Epidermal melanocyte (primary cell): ENCODE data around the gene TMBIM4.

Experiments used
- DNase-seq: peaks from one replicate; pipeline ENCODE4 v3.0.0; 2011; ENCODE audit warnings: low spot score; ENCODE audit not compliant: insufficient read length

The TMBIM4 gene

DNA sequence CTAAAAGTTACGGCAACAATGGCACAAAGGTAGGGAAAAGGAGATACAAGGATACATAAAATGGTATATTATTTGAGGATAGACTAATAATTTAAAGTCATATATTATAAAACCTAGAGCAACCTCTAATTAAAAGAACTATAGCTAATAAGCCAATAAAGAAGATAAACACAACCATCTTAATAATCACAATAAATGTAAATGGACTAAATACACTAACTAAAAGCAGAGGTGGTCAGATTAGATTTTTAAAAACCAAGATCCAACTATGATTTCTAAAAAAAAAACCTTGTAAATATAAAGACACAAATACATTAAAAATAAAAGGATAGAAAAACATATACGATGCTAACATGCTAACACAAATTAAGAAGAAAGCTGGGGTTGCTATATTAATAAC lies 28.5 kb downstream of the TMBIM4 start:
- DNase-seq, result no peak

DNA sequence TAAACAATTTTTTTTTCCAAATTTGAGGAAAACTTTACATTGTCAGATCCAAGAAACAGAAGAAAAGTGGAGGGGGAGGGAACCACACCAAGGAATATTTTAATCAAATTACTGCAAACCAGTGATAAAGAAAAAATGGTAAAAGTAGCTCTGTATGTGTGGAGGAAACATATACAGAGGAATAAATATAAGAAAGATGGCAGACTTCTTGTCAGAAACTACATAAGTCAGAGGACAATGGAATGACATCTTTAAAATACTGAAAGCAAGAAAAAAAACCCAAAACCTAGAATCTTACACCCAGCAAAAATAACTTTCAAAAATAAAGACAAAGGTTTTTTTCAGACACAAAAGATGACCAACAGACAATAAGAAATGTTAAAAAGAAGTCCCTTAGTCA lies 29.1 kb downstream of the TMBIM4 start:
- no peak for DNase-seq

GRCh38 chr12:66139328-66139727 lies 30.5 kb downstream of the TMBIM4 start:
- DNase-seq, result no peak

DNA sequence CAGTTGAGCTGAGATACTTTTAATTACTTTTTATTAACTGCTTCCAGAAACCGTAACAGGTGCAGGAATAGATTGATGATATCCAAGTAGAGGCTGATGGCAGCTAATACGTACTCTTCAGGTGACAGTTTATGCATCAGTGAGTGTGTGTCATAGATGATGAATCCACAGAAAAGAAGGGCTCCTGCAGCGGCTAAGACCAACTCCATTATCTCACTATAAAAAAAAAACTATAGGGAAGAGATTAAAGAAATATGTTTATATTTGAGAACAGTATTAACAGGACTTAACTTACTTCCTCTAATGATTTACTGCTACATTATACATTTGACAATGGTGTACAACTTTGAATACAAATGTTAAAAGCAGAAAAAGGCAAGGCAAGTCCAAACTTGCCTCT lies 31.9 kb downstream of the TMBIM4 start:
- no peak for DNase-seq

DNA sequence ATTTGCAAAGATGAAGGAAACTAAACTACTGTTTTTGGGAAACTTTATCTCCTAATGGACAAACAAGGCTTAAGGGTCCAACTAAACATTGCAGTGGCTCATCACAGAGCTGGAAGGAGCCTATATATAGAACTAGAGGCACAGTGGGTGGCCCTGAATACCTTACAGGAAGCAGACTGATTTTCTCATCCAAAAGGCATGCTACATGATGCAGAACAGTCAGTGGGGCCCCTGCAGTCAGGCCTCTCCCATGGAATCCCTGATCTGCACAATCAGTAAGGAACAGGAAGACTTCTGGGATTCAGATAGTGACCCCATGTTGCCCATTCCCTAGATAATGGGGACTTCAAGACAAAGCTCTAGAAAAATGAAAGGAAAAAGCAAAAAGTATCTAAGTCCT lies 37.4 kb downstream of the TMBIM4 start:
- no peak for DNase-seq

- DNase-seq, result no peak
Measured at GRCh38 chr12:66131067-66131688, 38.6 kb downstream of the TMBIM4 start.

DNA sequence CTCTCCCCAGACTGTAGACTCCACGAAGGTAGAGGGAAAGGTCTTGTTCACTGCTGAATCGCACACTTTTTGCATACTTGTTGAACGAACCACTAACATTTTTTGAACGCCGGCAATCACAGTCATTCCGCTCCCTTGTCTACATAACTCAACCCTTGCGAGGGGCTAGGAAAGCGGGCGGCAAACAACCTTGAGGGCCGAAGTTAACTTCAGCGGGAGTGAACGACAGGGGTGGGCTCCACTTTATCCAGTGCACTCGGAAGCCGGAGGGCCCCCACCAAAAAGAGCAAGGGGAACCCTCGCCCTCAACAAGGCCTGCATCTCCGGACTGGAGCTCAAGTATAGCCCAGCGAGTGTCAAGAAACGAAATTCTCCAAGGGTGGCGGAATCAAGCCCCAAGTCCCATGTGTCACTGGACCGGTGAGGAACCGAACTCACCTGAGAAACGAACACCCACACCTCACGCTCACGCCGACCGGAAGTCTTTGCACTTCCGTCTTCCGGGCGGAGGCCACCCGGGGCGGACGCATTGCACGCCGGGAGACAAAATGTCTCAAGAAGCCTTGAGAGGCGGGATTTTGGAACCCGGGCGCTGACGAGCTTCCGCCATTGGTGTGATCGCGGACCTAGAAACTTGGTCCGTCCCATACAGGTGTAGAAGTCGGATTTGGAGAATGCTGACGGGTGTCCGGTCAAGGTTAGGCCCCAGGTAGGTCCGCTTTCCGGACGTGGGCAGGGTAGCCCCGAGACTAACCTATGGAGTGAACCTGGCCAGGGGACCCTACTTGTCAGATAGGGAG lies 39.3 kb downstream of the TMBIM4 start, which contains the start of gene LLPH:
Gene LLPH, minus strand, starts transcription at position 484 of the 800 bp plus-strand sequence. CDS start 1,644 bp downstream, outside the sequence.
- DNase-seq, result peak; percentile 85

DNA sequence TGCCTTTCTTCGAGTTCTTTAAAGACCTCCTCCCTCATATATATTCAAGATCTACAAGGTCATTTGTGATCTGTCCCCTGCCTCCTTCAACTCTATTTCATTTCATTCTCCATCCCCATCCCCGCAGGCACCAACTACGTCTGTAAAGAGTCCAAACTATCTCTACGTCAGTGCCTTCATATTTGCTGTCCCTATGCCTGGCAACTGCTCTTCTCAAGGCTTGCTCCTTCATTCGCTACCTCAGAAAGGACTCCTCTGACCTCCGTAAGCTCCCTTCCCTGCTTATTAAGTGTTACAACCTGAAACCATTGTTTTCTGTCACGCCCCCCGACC lies 39.9 kb downstream of the TMBIM4 start:
- DNase-seq, result no peak

DNA sequence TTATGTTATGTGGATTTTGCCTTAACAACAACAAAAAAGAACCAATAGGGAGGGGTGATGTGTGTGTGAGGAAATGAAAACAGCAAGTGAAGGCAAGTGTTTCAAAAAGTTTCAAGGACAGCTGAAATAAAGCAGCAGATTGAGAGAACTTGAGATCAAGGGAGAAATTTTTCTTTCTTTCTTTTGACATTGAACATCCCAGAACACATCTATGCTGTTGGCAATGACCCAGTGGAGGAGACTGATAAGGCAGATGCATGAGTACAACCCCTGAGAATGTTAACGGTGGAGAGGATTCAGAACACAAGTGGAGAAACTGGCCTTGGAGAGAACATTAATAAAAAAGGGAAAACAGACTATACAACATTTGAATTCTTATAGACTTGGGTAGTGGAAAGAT lies 42.1 kb downstream of the TMBIM4 start:
- DNase-seq, result no peak

DNA sequence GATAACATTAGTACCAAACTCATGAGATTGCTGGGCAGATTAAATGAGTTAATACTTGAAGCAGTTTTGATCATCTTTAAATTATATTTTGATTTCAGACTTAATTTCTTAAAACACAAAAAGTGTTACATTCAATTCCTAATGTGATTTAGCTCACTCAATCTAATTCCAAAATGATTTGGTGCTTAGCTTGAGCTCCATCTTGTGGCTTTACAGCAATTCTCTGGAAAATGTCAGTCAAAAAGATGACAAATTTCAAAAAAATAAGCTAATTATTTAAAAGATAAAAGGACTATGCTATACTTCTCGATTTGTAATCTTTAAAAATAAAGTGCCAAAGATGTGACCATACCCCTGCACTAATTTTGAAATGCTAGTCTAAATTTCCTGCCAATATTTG lies 49.3 kb downstream of the TMBIM4 start:
- DNase-seq, result no peak

GRCh38 chr12:66119870-66120241 lies 49.9 kb downstream of the TMBIM4 start:
- DNase-seq, result no peak

GRCh38 chr12:66119229-66119869 lies 50.4 kb downstream of the TMBIM4 start:
- DNase-seq, result no peak

DNA sequence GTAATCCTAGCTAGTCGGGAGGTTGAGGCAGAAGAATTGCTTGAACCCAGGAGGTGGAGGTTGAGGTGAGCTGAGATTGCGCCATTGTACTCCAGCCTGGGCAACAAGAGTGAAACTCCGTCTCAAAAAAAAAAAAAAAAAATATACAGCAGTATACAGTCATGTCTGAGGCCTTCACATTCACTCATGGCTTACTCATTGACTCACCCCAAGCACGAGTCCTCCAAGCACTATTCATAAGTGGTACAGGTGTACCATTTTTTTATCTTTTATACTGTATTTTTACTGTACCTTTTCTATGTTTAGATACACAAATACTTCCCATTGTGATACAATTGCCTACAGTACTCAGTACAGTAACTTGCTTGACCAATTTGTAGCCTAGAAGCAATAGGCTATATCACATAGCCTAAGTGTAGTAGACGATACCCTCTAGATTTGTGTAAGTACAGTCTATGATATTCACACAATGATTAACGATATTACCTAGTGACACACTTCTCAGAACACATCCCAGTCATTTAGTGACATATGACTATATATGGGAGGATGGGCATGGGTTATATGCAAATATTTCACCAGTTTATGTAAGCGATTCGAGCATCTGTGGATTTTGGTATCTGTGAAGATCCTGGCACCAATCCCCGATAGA lies 51.4 kb downstream of the TMBIM4 start:
- no peak for DNase-seq

GRCh38 chr12:66117242-66117641 lies 52.6 kb downstream of the TMBIM4 start:
- DNase-seq, result no peak

DNA sequence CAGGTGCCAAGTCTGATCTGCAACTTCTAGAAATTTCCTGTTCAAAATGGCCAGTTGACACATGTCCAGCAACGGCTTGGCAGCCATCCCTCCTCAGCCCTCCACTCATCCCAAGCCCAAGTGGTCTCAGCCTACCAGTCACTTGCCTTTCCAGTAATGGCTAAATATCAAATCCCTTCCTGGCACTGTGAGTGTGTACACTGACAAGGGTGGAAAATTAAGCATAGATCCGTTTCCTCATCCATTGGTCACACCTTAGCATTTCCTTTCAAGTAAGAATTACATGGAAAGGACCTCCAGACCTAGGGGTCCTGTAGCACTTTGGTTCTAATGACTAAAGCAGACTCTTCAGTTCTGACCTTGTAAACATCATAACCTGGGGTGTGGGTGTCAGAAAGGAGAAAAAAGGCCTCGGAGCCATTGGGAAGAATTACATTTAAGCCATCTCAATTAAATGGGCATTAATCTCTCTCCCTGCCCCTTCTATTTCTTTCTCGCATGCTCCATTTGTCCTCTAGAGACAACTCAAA lies 54.7 kb downstream of the TMBIM4 start:
- DNase-seq, result no peak

DNA sequence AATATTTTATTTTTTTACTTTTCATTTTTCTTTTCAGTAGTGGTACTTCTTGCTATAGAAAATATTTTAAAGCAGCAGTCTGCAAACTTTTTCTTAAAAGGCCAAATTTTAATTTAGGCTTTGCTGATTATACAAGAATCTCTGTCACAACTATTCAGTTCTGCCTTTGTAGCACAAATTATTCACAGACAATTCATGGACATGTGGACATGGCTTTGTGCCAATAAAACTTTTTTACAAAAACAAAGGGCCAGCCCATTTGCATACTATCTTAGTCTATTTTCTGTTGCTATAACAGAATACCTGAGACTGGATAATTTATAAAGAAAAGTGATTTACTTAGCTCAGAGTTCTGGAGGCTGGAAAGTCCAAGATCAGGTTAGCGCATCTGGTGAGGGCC lies 56.3 kb downstream of the TMBIM4 start:
- no peak for DNase-seq

GRCh38 chr12:66111605-66112004 lies 58.2 kb downstream of the TMBIM4 start:
- DNase-seq, result no peak

GRCh38 chr12:66109056-66109455 lies 60.7 kb downstream of the TMBIM4 start:
- DNase-seq, result no peak

- no peak for DNase-seq
Measured at GRCh38 chr12:66108386-66108785, 61.4 kb downstream of the TMBIM4 start.

DNA sequence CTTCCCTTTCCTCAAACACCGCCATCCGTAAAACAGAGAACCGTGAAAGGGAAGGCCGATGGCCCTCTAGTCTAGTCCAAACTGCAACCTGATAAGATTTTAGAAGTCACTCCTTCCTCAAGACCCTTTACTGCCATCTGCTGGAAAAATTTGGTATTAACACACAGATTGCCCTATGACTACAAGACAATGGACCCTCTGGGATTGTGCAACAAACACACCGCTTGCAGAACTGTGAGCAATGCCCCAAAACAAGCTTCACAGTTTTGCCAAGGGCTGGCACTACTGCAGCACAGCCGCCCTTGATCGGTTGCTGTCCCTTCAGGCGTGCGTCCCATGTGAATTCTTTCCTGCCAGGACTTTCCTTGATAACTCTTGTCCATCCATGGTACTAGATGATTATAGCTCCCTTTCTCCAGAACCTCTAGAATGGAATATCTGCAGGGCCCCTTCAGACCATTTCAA lies 62.3 kb downstream of the TMBIM4 start:
- DNase-seq, result peak; percentile 65

- no peak for DNase-seq
Measured at GRCh38 chr12:66103016-66103913, 66.5 kb downstream of the TMBIM4 start.
